WTC11 (cell line): Measurements from ENCODE around the gene ATP6V1F. TPM values are rescaled to one million over a fixed set of nuclear protein-coding genes. Genes with fewer than 3 reads are reported as not detected.

ENCODE experiments used
- ATAC-seq: fragments of 200-7000 bp; cut with Tn5 transposase; 2 replicates; pipeline ENCODE4 v1.10.0; 2021; ENCODE audit warnings: mild to moderate bottlenecking, moderate library complexity
- CTCF ChIA-PET: fragments of 300-600 bp; sonication (Branson Sonifier 250); formaldehyde crosslinking; loops from one replicate; lab custom pipeline; 2021; ENCODE audit warnings: antibody characterized with exemption; lab: Charles Lee
- POLR2A ChIA-PET: fragments of 350-600 bp; sonication (Branson Sonifier 250); formaldehyde crosslinking; loops from one replicate; lab custom pipeline; 2021; ENCODE audit warnings: antibody characterized with exemption; lab: Charles Lee
- DNase-seq: peaks from one replicate; pipeline ENCODE4 v3.0.0; 2021; ENCODE audit warnings: low spot score
- H3K27ac Mint-ChIP-seq: 2 replicates; pipeline ENCODE4 v1.8.0; 2021; ENCODE audit warnings: mixed read lengths
- H3K27me3 Mint-ChIP-seq: 2 replicates; pipeline ENCODE4 v1.8.0; 2021; ENCODE audit warnings: low read depth, mild to moderate bottlenecking, moderate library complexity, mixed read lengths
- H3K36me3 Mint-ChIP-seq: 2 replicates; pipeline ENCODE4 v1.8.0; 2021; ENCODE audit warnings: mixed read lengths
- H3K4me1 Mint-ChIP-seq: 2 replicates; pipeline ENCODE4 v1.8.0; 2022; ENCODE audit warnings: mixed read lengths
- H3K4me3 Mint-ChIP-seq: 2 replicates; pipeline ENCODE4 v1.8.0; 2021; ENCODE audit warnings: mild to moderate bottlenecking, moderate library complexity, mixed read lengths
- H3K9me3 Mint-ChIP-seq: 2 replicates; pipeline ENCODE4 v1.8.0; 2021; ENCODE audit warnings: mixed read lengths
- AR ChIP-seq: fragments of 250-450 bp; sonication (Bioruptor Pico); IDR thresholded peaks from 2 replicates; pipeline ENCODE4 v1.9.0; 2021; ENCODE audit warnings: mild to moderate bottlenecking
- ATF6 ChIP-seq: sonication (generic); formaldehyde crosslinking; IDR thresholded peaks from 2 replicates; pipeline ENCODE4 v1.8.1; 2023; ENCODE audit warnings: mild to moderate bottlenecking, missing genetic modification reagents
- CTCF ChIP-seq: fragments of 200-600 bp; IDR thresholded peaks from 2 replicates; pipeline ENCODE4 v1.8.0; 2022; ENCODE audit warnings: antibody characterized with exemption
- ETV6 ChIP-seq: sonication (generic); formaldehyde crosslinking; IDR thresholded peaks from 2 replicates; pipeline ENCODE4 v1.8.1; 2022; ENCODE audit warnings: mild to moderate bottlenecking, missing genetic modification reagents
- FOXJ3 ChIP-seq: sonication (generic); formaldehyde crosslinking; IDR thresholded peaks from 2 replicates; pipeline ENCODE4 v1.9.0; 2021; ENCODE audit warnings: missing genetic modification reagents, mild to moderate bottlenecking, borderline replicate concordance
- GABPB1 ChIP-seq: sonication (generic); formaldehyde crosslinking; IDR thresholded peaks from 2 replicates; pipeline ENCODE4 v1.8.1; 2023; ENCODE audit warnings: mild to moderate bottlenecking, missing genetic modification reagents
- JAZF1 ChIP-seq: fragments of 250-450 bp; sonication (Bioruptor Pico); IDR thresholded peaks from 2 replicates; pipeline ENCODE4 v1.9.0; 2021; ENCODE audit warnings: moderate library complexity, mild to moderate bottlenecking, inconsistent platforms
- NR1H2 ChIP-seq: sonication (generic); formaldehyde crosslinking; IDR thresholded peaks from 2 replicates; pipeline ENCODE4 v1.9.0; 2021; ENCODE audit warnings: mild to moderate bottlenecking, moderate library complexity, missing genetic modification reagents
- NR2C2 ChIP-seq: sonication (generic); formaldehyde crosslinking; IDR thresholded peaks from 2 replicates; pipeline ENCODE4 v1.8.0; 2022; ENCODE audit warnings: mild to moderate bottlenecking, missing genetic modification reagents
- PREB ChIP-seq: sonication (generic); formaldehyde crosslinking; IDR thresholded peaks from 2 replicates; pipeline ENCODE4 v1.8.1; 2022; ENCODE audit warnings: mild to moderate bottlenecking, missing genetic modification reagents, moderate library complexity, borderline replicate concordance
- RELA ChIP-seq: sonication (generic); formaldehyde crosslinking; IDR thresholded peaks from 2 replicates; pipeline ENCODE4 v1.8.1; 2022; ENCODE audit warnings: missing genetic modification reagents, mild to moderate bottlenecking, borderline replicate concordance
- RORB ChIP-seq: fragments of 250-450 bp; sonication (Bioruptor Pico); IDR thresholded peaks from 2 replicates; pipeline ENCODE4 v1.9.0; 2021; ENCODE audit warnings: mild to moderate bottlenecking
- SMAD3 ChIP-seq: sonication (generic); formaldehyde crosslinking; IDR thresholded peaks from 2 replicates; pipeline ENCODE4 v1.8.0; 2022; ENCODE audit warnings: missing genetic modification reagents, mild to moderate bottlenecking, borderline replicate concordance
- TP53 ChIP-seq: sonication (generic); formaldehyde crosslinking; IDR thresholded peaks from 2 replicates; pipeline ENCODE4 v1.8.1; 2023; ENCODE audit warnings: mild to moderate bottlenecking, missing genetic modification reagents
- ZNF138 ChIP-seq: sonication (generic); formaldehyde crosslinking; conservative IDR thresholded peaks from 2 replicates; pipeline ENCODE4 v1.8.1; 2022; ENCODE audit warnings: mild to moderate bottlenecking, moderate library complexity, missing genetic modification reagents
- ZNF263 ChIP-seq: sonication (generic); formaldehyde crosslinking; IDR thresholded peaks from 2 replicates; pipeline ENCODE4 v1.8.1; 2022; ENCODE audit warnings: low read depth, mild to moderate bottlenecking, moderate library complexity, missing genetic modification reagents
- ZNF423 ChIP-seq: fragments of 250-450 bp; sonication (Bioruptor Pico); IDR thresholded peaks from 2 replicates; pipeline ENCODE4 v2.1.2; 2022; ENCODE audit warnings: mild to moderate bottlenecking, moderate library complexity
- total RNA-seq: library from RNA; stranded (reverse); gene quantifications from 3 replicates; pipeline ENCODE4 v1.2.3, GENCODE V29; 2021
- TF ChIP-seq, protein P1 (sequence below): sonication (generic); formaldehyde crosslinking; IDR thresholded peaks from 2 replicates; pipeline ENCODE4 v1.8.0; 2022; ENCODE audit warnings: mild to moderate bottlenecking, missing genetic modification reagents
- TF ChIP-seq, protein P2 (sequence below): fragments of 250-450 bp; sonication (Bioruptor Pico); IDR thresholded peaks from 2 replicates; pipeline ENCODE4 v1.9.0; 2021; ENCODE audit warnings: mild to moderate bottlenecking
- TF ChIP-seq, protein P3 (sequence below): sonication (generic); formaldehyde crosslinking; IDR thresholded peaks from 2 replicates; pipeline ENCODE4 v1.8.0; 2022; ENCODE audit warnings: mild to moderate bottlenecking, missing genetic modification reagents
- TF ChIP-seq, protein P4 (sequence below): sonication (generic); formaldehyde crosslinking; IDR thresholded peaks from 2 replicates; pipeline ENCODE4 v1.8.0; 2023; ENCODE audit warnings: missing genetic modification reagents

ATP6V1F gene
- total RNA-seq, 1 experiment from 2014 or later: 117 TPM

GRCh38 chr7:128883622-128884448, 21.2 kb downstream of the ATP6V1F start:
- ChIA-PET POLR2A (interaction anchor here (1.1 to 1.5 kb wide), 4 partner anchors 16 to 305 kb away, joined by 3 to 4 read pairs (median 3); partner anchors contain the start of gene SMO), CTCF (interaction anchor here (0.6 to 7.0 kb wide), 54 partner anchors 9 to 572 kb away, joined by 3 to 149 read pairs (median 4); partner anchors contain the start of genes ATP6V1F, CALU, IRF5 and KCP)
- Mint-ChIP-seq H3K4me1 (peaks cover 5% of the 10 kb centered on the region; the same call in 1 of the 2 replicates), H3K27me3 (no peaks in the 10 kb centered on the region), H3K4me3 (no peak overlapping the region), H3K36me3 (no peaks in the 10 kb centered on the region), H3K27ac (no peak overlapping the region), H3K9me3 (peaks cover 4% of the 10 kb centered on the region; the same call in 1 of the 2 replicates)
- ATAC-seq: peak; percentile 41
- TF ChIP-seq ZNF423 (CRISPR knock-in tag) (no peak), FOXJ3 (CRISPR knock-in tag) (no peak), NR2C2 (no peak), TP53 (no peak), CTCF (peak; percentile 91), ETV6 (CRISPR knock-in tag) (0 out of 2 replicates have a peak, but pooled peaks have one; percentile 38), GABPB1 (CRISPR knock-in tag) (peak; percentile 34; the same call in 1 of the 2 replicates)
- DNase-seq: peak; percentile 95

GRCh38 chr7:128884561-128885369, 22.1 kb downstream of the ATP6V1F start:
- CTCF ChIA-PET: interaction anchor here (0.8 to 7.0 kb wide), 27 partner anchors 12 to 415 kb away, joined by 3 to 149 read pairs (median 6); partner anchors contain the start of genes ATP6V1F, CALU, IRF5 and KCP
- no peak for ATAC-seq
- Mint-ChIP-seq H3K4me1 (peaks cover 5% of the 10 kb centered on the region; the same call in 1 of the 2 replicates), H3K9me3 (peaks cover 4% of the 10 kb centered on the region; the same call in 1 of the 2 replicates), H3K27me3 (no peaks in the 10 kb centered on the region; the same call in 1 of the 2 replicates), H3K4me3 (no peak overlapping the region), H3K27ac (no peak overlapping the region), H3K36me3 (no peaks in the 10 kb centered on the region)
- POLR2A ChIA-PET: interaction anchor here (1.5 kb wide), 2 partner anchors 17 to 304 kb away, joined by 3 to 4 read pairs; partner anchors contain the start of gene SMO
- DNase-seq: no peak
- TF ChIP-seq ATF6 (CRISPR knock-in tag) (no peak), ZNF423 (CRISPR knock-in tag) (no peak), SMAD3 (CRISPR knock-in tag) (no peak), ZNF138 (CRISPR knock-in tag) (no peak), ETV6 (CRISPR knock-in tag) (no peak), AR (CRISPR knock-in tag) (no peak), ZNF263 (CRISPR knock-in tag) (no peak), TP53 (no peak), RORB (CRISPR knock-in tag) (no peak), NR1H2 (CRISPR knock-in tag) (no peak), PREB (CRISPR knock-in tag) (no peak), RELA (CRISPR knock-in tag) (no peak), JAZF1 (no peak)
- TF ChIP-seq, protein P1, sequence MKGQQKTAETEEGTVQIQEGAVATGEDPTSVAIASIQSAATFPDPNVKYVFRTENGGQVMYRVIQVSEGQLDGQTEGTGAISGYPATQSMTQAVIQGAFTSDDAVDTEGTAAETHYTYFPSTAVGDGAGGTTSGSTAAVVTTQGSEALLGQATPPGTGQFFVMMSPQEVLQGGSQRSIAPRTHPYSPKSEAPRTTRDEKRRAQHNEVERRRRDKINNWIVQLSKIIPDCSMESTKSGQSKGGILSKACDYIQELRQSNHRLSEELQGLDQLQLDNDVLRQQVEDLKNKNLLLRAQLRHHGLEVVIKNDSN (CRISPR knock-in tag): no peak
- TF ChIP-seq, protein P2, sequence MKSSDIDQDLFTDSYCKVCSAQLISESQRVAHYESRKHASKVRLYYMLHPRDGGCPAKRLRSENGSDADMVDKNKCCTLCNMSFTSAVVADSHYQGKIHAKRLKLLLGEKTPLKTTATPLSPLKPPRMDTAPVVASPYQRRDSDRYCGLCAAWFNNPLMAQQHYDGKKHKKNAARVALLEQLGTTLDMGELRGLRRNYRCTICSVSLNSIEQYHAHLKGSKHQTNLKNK (CRISPR knock-in tag): no peak
- TF ChIP-seq, protein P3, sequence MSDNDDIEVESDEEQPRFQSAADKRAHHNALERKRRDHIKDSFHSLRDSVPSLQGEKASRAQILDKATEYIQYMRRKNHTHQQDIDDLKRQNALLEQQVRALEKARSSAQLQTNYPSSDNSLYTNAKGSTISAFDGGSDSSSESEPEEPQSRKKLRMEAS (CRISPR knock-in tag): no peak
- TF ChIP-seq, protein P4, sequence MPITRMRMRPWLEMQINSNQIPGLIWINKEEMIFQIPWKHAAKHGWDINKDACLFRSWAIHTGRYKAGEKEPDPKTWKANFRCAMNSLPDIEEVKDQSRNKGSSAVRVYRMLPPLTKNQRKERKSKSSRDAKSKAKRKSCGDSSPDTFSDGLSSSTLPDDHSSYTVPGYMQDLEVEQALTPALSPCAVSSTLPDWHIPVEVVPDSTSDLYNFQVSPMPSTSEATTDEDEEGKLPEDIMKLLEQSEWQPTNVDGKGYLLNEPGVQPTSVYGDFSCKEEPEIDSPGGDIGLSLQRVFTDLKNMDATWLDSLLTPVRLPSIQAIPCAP: no peak
